Endothelial cell of umbilical vein (primary cell): ENCODE measurements around the gene GALNT17. TPM values are rescaled to one million over a fixed set of nuclear protein-coding genes. Genes with fewer than 3 reads are reported as not detected.

Experiments used
- BruUV-seq: library from RNA; stranded (reverse); fragments of 400-500 nt; replicated peaks from 2 replicates; lab custom pipeline; 2021; lab: Mats Ljungman, UMichigan
- CTCF ChIA-PET: fragments of 300-600, 350-600 bp; sonication (Branson Sonifier 250); formaldehyde crosslinking; loops from one replicate; lab custom pipeline; 2021; ENCODE audit warnings: antibody characterized with exemption, inconsistent platforms; lab: Charles Lee
- POLR2A ChIA-PET: fragments of 300-600, 350-600 bp; sonication (Branson Sonifier 250); formaldehyde crosslinking; loops from one replicate; lab custom pipeline; 2021; ENCODE audit warnings: antibody characterized with exemption, inconsistent platforms; lab: Charles Lee
- DNase-seq: peaks from one replicate; pipeline ENCODE4 v3.0.0-alpha.2; 2011; ENCODE audit warnings: low read depth, low spot score
- FAIRE-seq: peaks from 2 replicates; lab custom pipeline; 2011; peaks lifted over from hg19 to GRCh38; lab: Jason Lieb, UNC
- H2AFZ ChIP-seq: 2 replicates; pipeline ENCODE4 v1.6.0; 2012; ENCODE audit warnings: low read depth, low read length, control low read depth, inconsistent platforms
- H3K27ac ChIP-seq: 2 replicates; pipeline ENCODE4 v1.5.1; 2011; ENCODE audit warnings: low read depth, mild to moderate bottlenecking, control low read depth, low read length, moderate library complexity; ENCODE audit not compliant: insufficient read depth
- H3K27me3 ChIP-seq, 2 experiments: 2 replicates each; pipeline versions ENCODE4 v1.6.0 to v1.6.1; 2011; ENCODE audit warnings: low read length in 2 of 2, mixed read lengths in 1 of 2; ENCODE audit not compliant: control insufficient read depth in 2 of 2, insufficient read depth in 2 of 2
- H3K36me3 ChIP-seq, 2 experiments: 2 replicates in 1 of 2; 3 replicates in 1 of 2; pipeline ENCODE4 v1.5.1; 2011; ENCODE audit warnings: low read length in 2 of 2, mild to moderate bottlenecking in 1 of 2, moderate library complexity in 1 of 2; ENCODE audit not compliant: control insufficient read depth in 2 of 2, insufficient read depth in 2 of 2; ENCODE audit errors: extremely low read depth in 1 of 2
- H3K4me1 ChIP-seq: 3 replicates; pipeline ENCODE4 v1.5.1; 2011; ENCODE audit warnings: mild to moderate bottlenecking, low read length; ENCODE audit not compliant: control insufficient read depth, insufficient read depth; ENCODE audit errors: extremely low read depth
- H3K4me2 ChIP-seq: 2 replicates; pipeline ENCODE4 v1.6.1; 2011; ENCODE audit warnings: low read length, control low read depth, mixed read lengths; ENCODE audit not compliant: insufficient read depth
- H3K4me3 ChIP-seq, 3 experiments: fragments of 200-600 bp in 1 of 3; sonication (generic), shearing (Covaris generic) in 1 of 3; replicated peaks in 1 of 3; 2 replicates each; pipeline ENCODE4 v1.5.1; 2011 to 2016; ENCODE audit warnings: control low read depth in 3 of 3, low read length in 3 of 3, mild to moderate bottlenecking in 2 of 3, inconsistent platforms in 1 of 3, low read depth in 1 of 3, moderate library complexity in 1 of 3; ENCODE audit not compliant: insufficient read depth in 1 of 3
- H3K79me2 ChIP-seq: 2 replicates; pipeline ENCODE4 v1.6.0; 2012; ENCODE audit warnings: low read length, inconsistent platforms; ENCODE audit not compliant: control insufficient read depth, insufficient read depth
- H3K9ac ChIP-seq: replicated peaks from 2 replicates; pipeline ENCODE3; 2011; ENCODE audit warnings: low read length, control low read depth; ENCODE audit not compliant: insufficient read depth; ENCODE audit errors: extremely low read depth
- H3K9me1 ChIP-seq: replicated peaks from 3 replicates; pipeline ENCODE4 v1.6.0; 2011; ENCODE audit warnings: mild to moderate bottlenecking, low read length; ENCODE audit not compliant: control insufficient read depth, insufficient read depth; ENCODE audit errors: extremely low read depth
- H3K9me3 ChIP-seq: replicated peaks from 2 replicates; pipeline ENCODE4 v1.5.1; 2012; ENCODE audit warnings: low read length, inconsistent platforms; ENCODE audit not compliant: control insufficient read depth, insufficient read depth
- H4K20me1 ChIP-seq: replicated peaks from 2 replicates; pipeline ENCODE3; 2011; ENCODE audit warnings: mild to moderate bottlenecking, low read length; ENCODE audit not compliant: control insufficient read depth, insufficient read depth; ENCODE audit errors: extremely low read depth
- JUN ChIP-seq: IDR thresholded peaks from 2 replicates; pipeline ENCODE4 v1.6.1; 2011; ENCODE audit warnings: borderline replicate concordance, low read depth; ENCODE audit not compliant: insufficient read length, insufficient read depth
- MAX ChIP-seq: IDR thresholded peaks from 2 replicates; pipeline ENCODE4 v1.6.1; 2011; ENCODE audit not compliant: insufficient read depth, insufficient read length
- MYC ChIP-seq: IDR thresholded peaks from one replicate; pipeline ENCODE4 v1.6.1; 2011; ENCODE audit warnings: mild to moderate bottlenecking, low read depth, low read length
- POLR2A ChIP-seq: IDR thresholded peaks from 2 replicates; pipeline ENCODE4 v1.6.1; 2012; ENCODE audit warnings: low read depth, mild to moderate bottlenecking, control low read depth, low read length
- POLR2AphosphoS5 ChIP-seq: IDR thresholded peaks from 2 replicates; pipeline ENCODE4 v1.6.1; 2012; ENCODE audit warnings: low read depth, mild to moderate bottlenecking, control low read depth, low read length, moderate library complexity; ENCODE audit not compliant: insufficient read depth
- dilution Hi-C: fragments of 300-500 bp; cut with MboI; formaldehyde crosslinking; loops from one replicate; pipeline ENCODE4 v1.15.0; 2019; ENCODE audit warnings: low sequenced_read_pairs; ENCODE audit not compliant: extremely low pct_ligation_motif_present
- intact Hi-C: fragments of 100-400 bp; cut with micrococcal nuclease; formaldehyde crosslinking; loops from one replicate; pipeline ENCODE4 v1.10.0; 2022
- polyA plus RNA-seq, 4 experiments: library from polyadenylated mRNA; depleted of rRNA in 3 of 4; stranded (reverse) in 3 of 4; unstranded in 1 of 4; fragments of >200 nt; gene quantifications; 2 replicates each; pipeline versions ENCODE4 v1.2.1 to v1.2.3, GENCODE V29; 2011 to 2012; ENCODE audit warnings: missing spikeins in 1 of 4
- total RNA-seq: library from RNA; stranded (reverse); gene quantifications from 2 replicates; pipeline ENCODE4 v1.2.3, GENCODE V29; 2021

The GALNT17 gene
- total and polyA plus RNA-seq, 2 donors (not counting 3 experiments of a cell fraction or from before 2014, with no cell fraction given): not detected

DNA sequence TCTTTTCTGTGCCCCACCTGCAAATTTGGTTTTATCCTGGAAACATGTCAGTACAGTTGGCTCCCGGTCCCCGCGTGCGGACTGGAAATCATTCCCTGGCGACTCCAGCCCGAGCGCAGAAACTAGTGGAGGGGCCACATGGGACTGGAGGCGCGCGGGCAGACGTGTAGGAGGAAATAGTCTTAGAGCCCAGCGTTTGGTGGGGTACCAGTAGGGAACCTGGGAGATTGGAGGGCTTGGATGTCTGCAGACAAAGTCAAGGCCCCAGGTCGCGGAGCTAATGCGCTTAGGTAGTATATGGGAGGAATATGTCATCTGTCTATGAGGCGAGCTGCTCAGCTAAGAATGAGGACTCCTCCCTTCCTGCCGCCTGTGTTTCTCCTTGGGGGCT, 1.3 kb downstream of the GALNT17 start:
- H3K79me2 ChIP-seq: no peaks in the 10 kb centered on the region
- H3K4me3 ChIP-seq: no peak overlapping the region
- H4K20me1 ChIP-seq: no peaks in the 10 kb centered on the region
- no peak overlapping the region for H3K9ac ChIP-seq
- no peaks in the 10 kb centered on the region for H3K9me3 ChIP-seq
- TF ChIP-seq MYC: no peak
- H3K27ac ChIP-seq: no peak overlapping the region
- H3K4me2 ChIP-seq: no peak overlapping the region
- H3K36me3 ChIP-seq: no peaks in the 10 kb centered on the region
- H3K27me3 ChIP-seq: peaks cover 0 to 6% of the 10 kb centered on the region in 2 experiments
- CTCF ChIA-PET: no interaction called here
- BruUV-seq: no TSS peak
- intact Hi-C loops (no loop called here), dilution Hi-C loops (no loop called here)
- H2AFZ ChIP-seq: no peak overlapping the region
- POLR2A ChIA-PET: no interaction called here
- no peaks in the 10 kb centered on the region for H3K4me1 ChIP-seq
- H3K9me1 ChIP-seq: no peaks in the 10 kb centered on the region
- no peak for FAIRE-seq
- DNase-seq: no peak

DNA sequence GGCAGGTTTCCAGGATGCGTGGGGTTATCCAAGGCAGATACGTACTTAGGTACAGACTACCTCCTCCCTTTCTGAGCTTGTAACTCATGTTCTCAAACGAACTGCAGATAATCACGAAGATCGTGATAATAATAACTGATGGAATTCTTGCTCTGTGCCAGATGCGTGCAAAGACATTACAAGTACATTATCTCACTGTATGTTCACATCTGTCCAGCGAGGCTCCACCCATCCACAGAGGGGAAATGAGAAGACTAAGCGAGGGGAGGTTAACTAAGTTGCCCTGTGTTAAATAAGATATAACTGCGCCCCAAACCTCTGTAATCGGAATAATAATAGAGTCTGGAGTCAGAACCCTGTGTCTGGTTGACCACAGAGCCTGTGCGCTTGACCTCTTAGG, 1.9 kb downstream of the GALNT17 start:
- Histone ChIP-seq H3K36me3 (no peaks in the 10 kb centered on the region), H3K9me3 (no peaks in the 10 kb centered on the region), H2AFZ (no peak overlapping the region), H3K79me2 (no peaks in the 10 kb centered on the region), H3K9me1 (no peaks in the 10 kb centered on the region), H3K27me3 (peaks cover 0 to 6% of the 10 kb centered on the region in 2 experiments), H3K4me3 (no peak overlapping the region), H3K4me2 (no peak overlapping the region), H3K27ac (no peak overlapping the region), H3K9ac (no peak overlapping the region), H4K20me1 (no peaks in the 10 kb centered on the region), H3K4me1 (no peaks in the 10 kb centered on the region)
- dilution Hi-C loops: no loop called here
- ChIA-PET POLR2A (no interaction called here), CTCF (no interaction called here)
- DNase-seq (no peak), FAIRE-seq (no peak)
- BruUV-seq: no TSS peak
- intact Hi-C loops: no loop called here
- TF ChIP-seq MYC: no peak
- TF ChIP-seq MAX: no peak
- no peak for TF ChIP-seq POLR2AphosphoS5
- TF ChIP-seq POLR2A: no peak
- no peak for TF ChIP-seq JUN
